ENCODE measurements around the gene NAV1. TPM values are rescaled to one million over a fixed set of nuclear protein-coding genes. Genes with fewer than 3 reads are reported as not detected.

NAV1 gene
- total RNA-seq, 2 experiments from 2014 or later = 2.8 to 4.3 TPM

DNA sequence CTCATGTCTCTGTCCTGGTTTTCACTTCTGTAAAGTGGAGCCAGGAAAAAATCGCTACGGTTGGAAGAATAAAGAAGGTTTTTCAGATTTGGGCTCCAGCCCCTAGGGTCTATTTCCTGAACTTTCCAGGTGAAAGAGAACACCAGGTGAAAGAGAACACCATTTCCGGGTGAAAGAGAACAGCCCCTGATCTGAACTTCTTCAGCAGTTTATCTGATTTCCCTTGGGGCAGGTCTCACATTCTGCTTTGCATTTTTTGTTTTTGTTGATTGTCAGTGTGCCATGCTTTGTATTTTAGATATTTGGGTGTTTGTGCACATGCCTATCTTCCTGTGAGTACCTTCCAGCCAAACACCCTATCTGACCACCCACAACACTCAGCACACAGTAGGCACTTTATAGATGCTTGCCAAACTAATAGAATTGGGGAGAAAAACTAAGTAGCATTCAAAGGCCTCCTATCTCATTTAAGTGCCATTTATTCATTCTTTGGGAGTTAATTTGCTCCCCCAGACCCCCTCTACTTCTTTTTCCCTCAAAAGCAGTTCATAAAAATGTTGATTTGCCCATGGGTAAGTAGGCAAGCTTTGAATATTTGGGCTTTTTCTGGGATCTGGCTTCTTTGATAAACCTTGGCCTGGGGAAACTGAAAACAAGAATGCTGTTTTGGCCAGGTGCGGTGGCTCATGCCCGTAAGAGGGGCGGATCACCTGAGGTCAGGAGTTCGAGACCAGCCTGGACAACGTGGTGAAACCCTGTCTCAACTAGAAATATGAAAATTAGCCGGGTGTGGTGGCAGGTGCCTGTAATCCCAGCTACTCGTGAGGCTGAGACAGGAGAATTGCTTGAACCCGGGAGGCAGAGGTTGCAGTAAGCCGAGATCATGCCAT is 2.2 kb downstream of the NAV1 start:
- no peak overlapping the region for H3K27ac ChIP-seq (ENCODE audit: low read depth in 1 of 2, low read length in 2 of 2)
- Mint-ChIP-seq H3K36me3 (ENCODE audit: low read depth) (no peaks in the 10 kb centered on the region), H3K4me3 (no peak overlapping the region), H3K9me3 (no peaks in the 10 kb centered on the region), H3K27me3 (peaks cover 75% of the 10 kb centered on the region), H3K4me1 (ENCODE audit: low read depth) (peaks cover 29% of the 10 kb centered on the region), H3K27ac (no peak overlapping the region)
- TF ChIP-seq, protein P1, sequence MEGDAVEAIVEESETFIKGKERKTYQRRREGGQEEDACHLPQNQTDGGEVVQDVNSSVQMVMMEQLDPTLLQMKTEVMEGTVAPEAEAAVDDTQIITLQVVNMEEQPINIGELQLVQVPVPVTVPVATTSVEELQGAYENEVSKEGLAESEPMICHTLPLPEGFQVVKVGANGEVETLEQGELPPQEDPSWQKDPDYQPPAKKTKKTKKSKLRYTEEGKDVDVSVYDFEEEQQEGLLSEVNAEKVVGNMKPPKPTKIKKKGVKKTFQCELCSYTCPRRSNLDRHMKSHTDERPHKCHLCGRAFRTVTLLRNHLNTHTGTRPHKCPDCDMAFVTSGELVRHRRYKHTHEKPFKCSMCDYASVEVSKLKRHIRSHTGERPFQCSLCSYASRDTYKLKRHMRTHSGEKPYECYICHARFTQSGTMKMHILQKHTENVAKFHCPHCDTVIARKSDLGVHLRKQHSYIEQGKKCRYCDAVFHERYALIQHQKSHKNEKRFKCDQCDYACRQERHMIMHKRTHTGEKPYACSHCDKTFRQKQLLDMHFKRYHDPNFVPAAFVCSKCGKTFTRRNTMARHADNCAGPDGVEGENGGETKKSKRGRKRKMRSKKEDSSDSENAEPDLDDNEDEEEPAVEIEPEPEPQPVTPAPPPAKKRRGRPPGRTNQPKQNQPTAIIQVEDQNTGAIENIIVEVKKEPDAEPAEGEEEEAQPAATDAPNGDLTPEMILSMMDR (IDR thresholded peaks at IDR 0.05) = no peak
- no peaks in the 10 kb centered on the region for H3K9me3 ChIP-seq (ENCODE audit: control insufficient read depth in 1 of 2, insufficient read depth in 1 of 2, low read length in 2 of 2)
- H3K4me1 ChIP-seq (ENCODE audit: insufficient read depth, low read length) = peaks cover 22% of the 10 kb centered on the region
- ChIA-PET POLR2A (no interaction called here), CTCF (no interaction called here)
- intact Hi-C loops (cut with DNase I, micrococcal nuclease) = no loop called here
- peaks cover 40 to 44% of the 10 kb centered on the region in 2 experiments for H3K27me3 ChIP-seq (ENCODE audit: control insufficient read depth in 1 of 2, insufficient read depth in 2 of 2, low read length in 2 of 2)
- DNase-seq (no peak), ATAC-seq (ENCODE audit: poor library complexity) (no peak)
- no peak overlapping the region for H3K4me3 ChIP-seq (ENCODE audit: low read length)
- no peaks in the 10 kb centered on the region for H3K36me3 ChIP-seq (ENCODE audit: insufficient read depth, low read length)

- DNase-seq (no peak), ATAC-seq (ENCODE audit: poor library complexity) (no peak)
- H3K4me1 Mint-ChIP-seq (ENCODE audit: low read depth) = peaks cover 29% of the 10 kb centered on the region
- TF ChIP-seq, protein P1 (IDR thresholded peaks at IDR 0.05) = no peak
- Histone ChIP-seq H3K9me3 (ENCODE audit: control insufficient read depth in 1 of 2, insufficient read depth in 1 of 2, low read length in 2 of 2) (no peaks in the 10 kb centered on the region), H3K27ac (ENCODE audit: low read depth in 1 of 2, low read length in 2 of 2) (no peak overlapping the region), H3K27me3 (ENCODE audit: control insufficient read depth in 1 of 2, insufficient read depth in 2 of 2, low read length in 2 of 2) (peaks cover 31 to 34% of the 10 kb centered on the region in 2 experiments), H3K4me1 (ENCODE audit: insufficient read depth, low read length) (peaks cover 22% of the 10 kb centered on the region), H3K4me3 (ENCODE audit: low read length) (no peak overlapping the region), H3K36me3 (ENCODE audit: insufficient read depth, low read length) (no peaks in the 10 kb centered on the region)
- H3K36me3 Mint-ChIP-seq (ENCODE audit: low read depth) = no peaks in the 10 kb centered on the region
- no peaks in the 10 kb centered on the region for H3K9me3 Mint-ChIP-seq
- H3K4me3 Mint-ChIP-seq = no peak overlapping the region
- POLR2A ChIA-PET = no interaction called here
- intact Hi-C loops (cut with DNase I, micrococcal nuclease) = no loop called here
- H3K27me3 Mint-ChIP-seq = peaks cover 64% of the 10 kb centered on the region
- CTCF ChIA-PET = no interaction called here
- no peak overlapping the region for H3K27ac Mint-ChIP-seq
Observed at GRCh38 chr1:201542309-201543035, 3.5 kb downstream of the NAV1 start.

DNA sequence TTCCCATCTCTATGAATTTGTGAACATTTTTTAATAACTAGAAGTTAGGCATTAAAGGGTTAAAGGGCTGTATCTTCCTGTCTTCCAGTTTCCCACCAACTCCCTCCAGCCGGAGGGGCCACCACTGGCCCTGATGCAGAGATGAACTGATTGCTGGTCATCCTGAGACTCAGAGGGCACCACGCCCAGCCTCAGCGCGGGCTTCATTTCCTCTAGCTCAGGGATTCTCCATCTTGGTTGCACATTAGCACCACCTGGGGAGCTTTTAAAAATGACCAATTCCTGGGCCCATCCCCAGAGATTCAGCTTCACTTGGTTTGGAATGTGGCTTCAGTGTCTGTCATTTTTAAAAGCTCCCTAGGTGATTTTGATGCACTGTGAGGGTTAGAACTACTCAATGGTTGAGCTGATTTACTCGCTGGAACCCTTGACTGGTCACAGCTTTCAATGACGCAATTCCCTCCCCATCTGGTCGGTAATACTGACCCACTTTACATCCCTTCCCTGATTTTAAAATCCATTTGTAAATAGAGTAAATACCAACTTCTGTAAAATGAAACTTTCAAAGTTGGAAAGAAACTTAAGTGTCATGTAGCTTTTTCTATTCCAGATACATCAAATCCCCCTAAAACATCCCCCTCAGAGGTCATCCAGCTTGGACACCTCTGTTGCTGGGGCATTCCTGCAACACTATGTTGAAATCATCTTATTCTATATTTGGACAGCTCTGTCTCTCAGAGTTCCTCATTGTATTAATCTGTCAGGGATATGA is 5.1 kb downstream of the NAV1 start:
- Mint-ChIP-seq H3K36me3 (ENCODE audit: low read depth) (no peaks in the 10 kb centered on the region), H3K4me1 (ENCODE audit: low read depth) (peaks cover 19% of the 10 kb centered on the region), H3K27me3 (peaks cover 52% of the 10 kb centered on the region), H3K27ac (no peak overlapping the region), H3K4me3 (no peak overlapping the region), H3K9me3 (no peaks in the 10 kb centered on the region)
- Histone ChIP-seq H3K27me3 (ENCODE audit: control insufficient read depth in 1 of 2, insufficient read depth in 2 of 2, low read length in 2 of 2) (peaks cover 16 to 22% of the 10 kb centered on the region in 2 experiments), H3K4me1 (ENCODE audit: insufficient read depth, low read length) (peaks cover 10% of the 10 kb centered on the region), H3K27ac (ENCODE audit: low read depth in 1 of 2, low read length in 2 of 2) (no peak overlapping the region), H3K9me3 (ENCODE audit: control insufficient read depth in 1 of 2, insufficient read depth in 1 of 2, low read length in 2 of 2) (no peaks in the 10 kb centered on the region), H3K36me3 (ENCODE audit: insufficient read depth, low read length) (no peaks in the 10 kb centered on the region), H3K4me3 (ENCODE audit: low read length) (no peak overlapping the region)
- DNase-seq (no peak), ATAC-seq (ENCODE audit: poor library complexity) (no peak)
- ChIA-PET CTCF (no interaction called here), POLR2A (no interaction called here)
- TF ChIP-seq, protein P1 (IDR thresholded peaks at IDR 0.05) = no peak
- intact Hi-C loops (cut with DNase I, micrococcal nuclease) = no loop called here
